H9 (cell line): Measurements from ENCODE around the gene S100A2. TPM values are rescaled to one million over a fixed set of nuclear protein-coding genes. Genes with fewer than 3 reads are reported as not detected.

Experiments used
- DNase-seq: peaks from one replicate; pipeline ENCODE4 v3.0.0-alpha.2; 2017
- H2AFZ ChIP-seq: one replicate; pipeline ENCODE4 v1.6.1; 2013; ENCODE audit warnings: mild to moderate bottlenecking, low read length, control low read depth, moderate library complexity
- H2AK5ac ChIP-seq: 2 replicates; pipeline ENCODE4 v1.6.1; 2013; ENCODE audit warnings: low read length, control low read depth, mixed read lengths; ENCODE audit not compliant: insufficient read length
- H2BK120ac ChIP-seq: one replicate; pipeline ENCODE4 v1.6.1; 2013; ENCODE audit warnings: low read depth, mild to moderate bottlenecking, low read length, control low read depth, inconsistent platforms; ENCODE audit not compliant: poor library complexity, severe bottlenecking
- H2BK12ac ChIP-seq: 2 replicates; pipeline ENCODE4 v1.6.1; 2013; ENCODE audit warnings: low read length, control low read depth, mixed read lengths, low read depth; ENCODE audit not compliant: insufficient read length
- H2BK15ac ChIP-seq: 2 replicates; pipeline ENCODE4 v1.6.1; 2013; ENCODE audit warnings: low read depth, low read length, control low read depth
- H2BK20ac ChIP-seq: one replicate; pipeline ENCODE4 v1.6.1; 2013; ENCODE audit warnings: low read depth, mild to moderate bottlenecking, low read length, control low read depth, inconsistent platforms; ENCODE audit not compliant: poor library complexity, severe bottlenecking
- H2BK5ac ChIP-seq: 2 replicates; pipeline ENCODE4 v1.6.1; 2013; ENCODE audit warnings: low read length, control low read depth, mixed read lengths; ENCODE audit not compliant: insufficient read length
- H3K14ac ChIP-seq: 2 replicates; pipeline ENCODE4 v1.6.1; 2013; ENCODE audit warnings: low read length, control low read depth; ENCODE audit not compliant: insufficient read depth
- H3K18ac ChIP-seq: 2 replicates; pipeline ENCODE4 v1.6.1; 2013; ENCODE audit warnings: low read depth, mild to moderate bottlenecking, mixed read lengths, low read length, control low read depth; ENCODE audit not compliant: insufficient read length
- H3K23ac ChIP-seq: 2 replicates; pipeline ENCODE4 v1.6.1; 2013; ENCODE audit warnings: low read length, control low read depth, mixed read lengths, low read depth; ENCODE audit not compliant: insufficient read length
- H3K23me2 ChIP-seq: 2 replicates; pipeline ENCODE4 v1.6.1; 2013; ENCODE audit warnings: low read depth, mild to moderate bottlenecking, mixed read lengths, low read length, control low read depth; ENCODE audit not compliant: insufficient read length, poor library complexity, severe bottlenecking
- H3K27ac ChIP-seq: 2 replicates; pipeline ENCODE4 v1.5.1; 2013; ENCODE audit warnings: low read length, control low read depth, mixed read lengths, low read depth; ENCODE audit not compliant: insufficient read length
- H3K27me3 ChIP-seq: 2 replicates; pipeline ENCODE4 v1.6.1; 2013; ENCODE audit warnings: low read length, control low read depth, inconsistent platforms; ENCODE audit not compliant: insufficient read depth
- H3K4ac ChIP-seq: 2 replicates; pipeline ENCODE4 v1.6.1; 2013; ENCODE audit warnings: low read depth, mild to moderate bottlenecking, control low read depth, inconsistent platforms, low read length, moderate library complexity
- H3K4me1 ChIP-seq: 2 replicates; pipeline ENCODE4 v1.6.1; 2013; ENCODE audit warnings: low read length, control low read depth, inconsistent platforms; ENCODE audit not compliant: insufficient read depth
- H3K4me2 ChIP-seq: 2 replicates; pipeline ENCODE4 v1.6.1; 2013; ENCODE audit warnings: low read length, control low read depth, mixed read lengths; ENCODE audit not compliant: insufficient read length, insufficient read depth
- H3K56ac ChIP-seq: 2 replicates; pipeline ENCODE4 v1.6.1; 2013; ENCODE audit warnings: low read depth, mild to moderate bottlenecking, mixed read lengths, low read length, control low read depth; ENCODE audit not compliant: insufficient read length
- H3K79me1 ChIP-seq: 2 replicates; pipeline ENCODE4 v1.6.1; 2013; ENCODE audit warnings: low read depth, mild to moderate bottlenecking, moderate library complexity, low read length, control low read depth, inconsistent platforms; ENCODE audit not compliant: insufficient read depth, poor library complexity, severe bottlenecking
- H3K79me2 ChIP-seq: 2 replicates; pipeline ENCODE4 v1.6.1; 2013; ENCODE audit warnings: low read length, control low read depth, inconsistent platforms; ENCODE audit not compliant: insufficient read depth
- H3K9ac ChIP-seq: 2 replicates; pipeline ENCODE4 v1.6.1; 2013; ENCODE audit warnings: low read length, control low read depth, mixed read lengths; ENCODE audit not compliant: insufficient read length; ENCODE audit errors: extremely low read depth
- H3K9me3 ChIP-seq: one replicate; pipeline ENCODE4 v1.6.1; 2013; ENCODE audit warnings: low read depth, low read length, inconsistent platforms; ENCODE audit not compliant: control insufficient read depth
- H3T11ph ChIP-seq: one replicate; pipeline ENCODE4 v1.6.1; 2013; ENCODE audit warnings: mild to moderate bottlenecking, low read length, control low read depth, inconsistent platforms
- H4K20me1 ChIP-seq: one replicate; pipeline ENCODE4 v1.6.1; 2013; ENCODE audit not compliant: control insufficient read depth, insufficient read length, insufficient read depth
- H4K5ac ChIP-seq: 2 replicates; pipeline ENCODE4 v1.6.1; 2013; ENCODE audit warnings: low read depth, mild to moderate bottlenecking, mixed read lengths, low read length, control low read depth; ENCODE audit not compliant: insufficient read length
- H4K8ac ChIP-seq: replicated peaks from 2 replicates; pipeline ENCODE4 v1.6.1; 2013; ENCODE audit warnings: low read length, control low read depth, mixed read lengths, low read depth; ENCODE audit not compliant: insufficient read length
- H4K91ac ChIP-seq: 2 replicates; pipeline ENCODE4 v1.6.1; 2013; ENCODE audit warnings: low read depth, mild to moderate bottlenecking, moderate library complexity, mixed read lengths, low read length, control low read depth; ENCODE audit not compliant: insufficient read length
- H3K27ac Mint-ChIP-seq, 3 experiments: 2 replicates in 2 of 3; 3 replicates in 1 of 3; pipeline ENCODE4 v1.8.0; 2020 to 2021; ENCODE audit warnings: mixed read lengths in 3 of 3, mild to moderate bottlenecking in 1 of 3, moderate library complexity in 1 of 3
- H3K27me3 Mint-ChIP-seq: 2 replicates; pipeline ENCODE4 v1.8.0; 2021; ENCODE audit warnings: low read depth, mild to moderate bottlenecking, moderate library complexity, mixed read lengths
- H3K36me3 Mint-ChIP-seq, 3 experiments: 2 replicates in 2 of 3; 3 replicates in 1 of 3; pipeline ENCODE4 v1.8.0; 2020 to 2021; ENCODE audit warnings: low read depth in 3 of 3, mixed read lengths in 3 of 3; ENCODE audit not compliant: insufficient read depth in 1 of 3
- H3K4me1 Mint-ChIP-seq, 2 experiments: 2 replicates each; pipeline ENCODE4 v1.8.0; 2020; ENCODE audit warnings: mixed read lengths in 2 of 2
- H3K4me3 Mint-ChIP-seq, 2 experiments: 2 replicates in 1 of 2; 3 replicates in 1 of 2; pipeline ENCODE4 v1.8.0; 2020 to 2021; ENCODE audit warnings: mild to moderate bottlenecking in 2 of 2, mixed read lengths in 2 of 2, moderate library complexity in 1 of 2
- H3K9me3 Mint-ChIP-seq, 2 experiments: 2 replicates in 1 of 2; 3 replicates in 1 of 2; pipeline ENCODE4 v1.8.0; 2020; ENCODE audit warnings: mild to moderate bottlenecking in 2 of 2, mixed read lengths in 2 of 2, moderate library complexity in 1 of 2
- CTCF ChIP-seq: fragments of 200-600 bp; sonication (generic); conservative IDR thresholded peaks from 3 replicates; pipeline ENCODE4 v1.8.0; 2021; ENCODE audit warnings: antibody characterized with exemption, mild to moderate bottlenecking
- WGBS: extraction: QIAGEN DNeasy Blood & Tissue Kit; methylation state at CpG from one replicate; pipeline ENCODE4 v1.1.7; 2013; ENCODE audit warnings: missing lambda C conversion rate, low lambda C conversion rate, mixed read lengths; ENCODE audit not compliant: insufficient read length; ENCODE audit errors: extremely low coverage; 5-methylcytosine and 5-hydroxymethylcytosine counted together
- total RNA-seq: library from RNA; stranded (reverse); gene quantifications from 2 replicates; pipeline ENCODE4 v1.2.1, GENCODE V29; 2021

The S100A2 gene
- total RNA-seq, 1 experiment from 2014 or later = 0.57 TPM

GRCh38 chr1:153557877-153558276 lies 7.8 kb downstream of the S100A2 start:
- H3K27ac Mint-ChIP-seq = no peak overlapping the region
- H3K23ac ChIP-seq = no peak overlapping the region
- no peaks in the 10 kb centered on the region for H3K79me1 ChIP-seq
- no peaks in the 10 kb centered on the region for H3K36me3 Mint-ChIP-seq
- DNase-seq = no peak
- no peaks in the 10 kb centered on the region for H4K20me1 ChIP-seq
- H3K9ac ChIP-seq = no peak overlapping the region
- no peak overlapping the region for H3K4ac ChIP-seq
- H4K91ac ChIP-seq = no peak overlapping the region
- no peak overlapping the region for H2BK5ac ChIP-seq
- no peak overlapping the region for H3K4me2 ChIP-seq
- H3K14ac ChIP-seq = no peak overlapping the region
- H4K8ac ChIP-seq = no peak overlapping the region
- H3K27me3 ChIP-seq = no peaks in the 10 kb centered on the region
- H2BK120ac ChIP-seq = no peak overlapping the region
- no peak overlapping the region for H2BK12ac ChIP-seq
- no peaks in the 10 kb centered on the region; the same call in 1 of the 2 replicates for H3K27me3 Mint-ChIP-seq
- H3K27ac ChIP-seq = no peak overlapping the region
- no peak overlapping the region for H3T11ph ChIP-seq
- no peak overlapping the region for H2AK5ac ChIP-seq
- H3K4me3 Mint-ChIP-seq = no peak overlapping the region
- H3K79me2 ChIP-seq = no peaks in the 10 kb centered on the region
- no peak overlapping the region for H3K56ac ChIP-seq
- H3K9me3 ChIP-seq = no peaks in the 10 kb centered on the region
- no peaks in the 10 kb centered on the region for H3K23me2 ChIP-seq
- no peaks in the 10 kb centered on the region for H3K4me1 ChIP-seq
- no peak overlapping the region for H2AFZ ChIP-seq
- no peak overlapping the region for H2BK15ac ChIP-seq
- no CpG with 5 or more reads among the region's 3 CpGs for WGBS
- no peak overlapping the region for H3K18ac ChIP-seq
- no peak for TF ChIP-seq CTCF
- no peak overlapping the region for H2BK20ac ChIP-seq
- no peak overlapping the region for H4K5ac ChIP-seq
- no peaks in the 10 kb centered on the region for H3K9me3 Mint-ChIP-seq
- peaks cover 0 to 5% of the 10 kb centered on the region in 2 experiments; a peak in 2 of 4 replicates for H3K4me1 Mint-ChIP-seq
